Nephron progenitor cell (in vitro differentiated cells): ENCODE data around the gene VWA2.
A peak's percentile ranks its signal among the peaks of the same experiment; 100 is the strongest.

Experiments
- DNase-seq: peaks from one replicate; pipeline ENCODE4 v3.0.0; 2021
- H3K27ac Mint-ChIP-seq: 2 replicates; pipeline ENCODE4 v1.8.0; 2021; ENCODE audit warnings: mild to moderate bottlenecking, moderate library complexity, mixed read lengths
- H3K27me3 Mint-ChIP-seq: 2 replicates; pipeline ENCODE4 v1.8.0; 2021; ENCODE audit warnings: mild to moderate bottlenecking, low read depth, mixed read lengths; ENCODE audit not compliant: poor library complexity
- H3K36me3 Mint-ChIP-seq: 2 replicates; pipeline ENCODE4 v1.8.0; 2021; ENCODE audit warnings: low read depth, mixed read lengths
- H3K4me1 Mint-ChIP-seq: 2 replicates; pipeline ENCODE4 v1.8.0; 2021; ENCODE audit warnings: mixed read lengths
- H3K4me3 Mint-ChIP-seq: 2 replicates; pipeline ENCODE4 v1.8.0; 2021; ENCODE audit warnings: mild to moderate bottlenecking, moderate library complexity, mixed read lengths
- H3K9me3 Mint-ChIP-seq: 2 replicates; pipeline ENCODE4 v1.8.0; 2021; ENCODE audit warnings: mild to moderate bottlenecking, moderate library complexity, mixed read lengths
- CTCF ChIP-seq: fragments of 200-600 bp; sonication (generic); IDR thresholded peaks from 2 replicates; pipeline ENCODE4 v1.5.0; 2021; ENCODE audit warnings: antibody characterized with exemption

The VWA2 gene

DNA sequence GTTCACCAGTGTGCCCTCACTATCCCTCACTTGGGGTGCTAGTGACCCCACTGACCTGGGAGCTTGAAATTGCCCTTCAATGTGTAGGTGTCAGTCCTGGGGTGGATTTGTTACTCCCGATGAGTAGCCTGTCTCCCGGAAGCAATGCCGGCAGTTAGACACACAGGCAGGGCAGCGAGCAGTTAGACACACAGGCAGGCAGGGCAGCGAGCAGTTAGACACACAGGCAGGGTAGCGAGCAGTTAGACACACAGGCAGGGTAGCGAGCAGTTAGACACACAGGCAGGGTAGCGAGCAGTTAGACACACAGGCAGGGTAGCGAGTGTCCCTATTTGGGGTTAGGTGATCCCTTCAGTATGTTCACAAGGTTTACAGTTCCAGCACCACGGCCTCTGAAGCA, 44.0 kb downstream of the VWA2 start:
- no peak for TF ChIP-seq CTCF
- Mint-ChIP-seq H3K36me3 (no peaks in the 10 kb centered on the region), H3K4me3 (no peak overlapping the region)

GRCh38 chr10:114283535-114284234, 44.6 kb downstream of the VWA2 start:
- no peak for TF ChIP-seq CTCF
- Mint-ChIP-seq H3K27ac (no peak overlapping the region), H3K36me3 (no peaks in the 10 kb centered on the region), H3K9me3 (no peaks in the 10 kb centered on the region), H3K4me3 (no peak overlapping the region), H3K4me1 (no peaks in the 10 kb centered on the region), H3K27me3 (no peaks in the 10 kb centered on the region)
- DNase-seq, result no peak

More for the DNA sequence above, 44.0 kb downstream of the VWA2 start:
- Mint-ChIP-seq H3K9me3 (no peaks in the 10 kb centered on the region), H3K27ac (no peak overlapping the region), H3K27me3 (no peaks in the 10 kb centered on the region), H3K4me1 (no peaks in the 10 kb centered on the region)
- no peak for DNase-seq

- peak overlapping the region; percentile 36 for H3K27ac Mint-ChIP-seq
- H3K9me3 Mint-ChIP-seq, result no peaks in the 10 kb centered on the region
- DNase-seq, result no peak
- no peak overlapping the region for H3K4me3 Mint-ChIP-seq
- TF ChIP-seq CTCF, result no peak
- no peaks in the 10 kb centered on the region for H3K4me1 Mint-ChIP-seq
- peaks cover 1% of the 10 kb centered on the region for H3K36me3 Mint-ChIP-seq
- no peaks in the 10 kb centered on the region for H3K27me3 Mint-ChIP-seq
Observed at GRCh38 chr10:114284346-114285071, 45.5 kb downstream of the VWA2 start.

GRCh38 chr10:114285961-114286441, 46.9 kb downstream of the VWA2 start:
- Mint-ChIP-seq H3K27me3 (no peaks in the 10 kb centered on the region), H3K36me3 (peaks cover 14% of the 10 kb centered on the region), H3K4me1 (no peaks in the 10 kb centered on the region), H3K27ac (peak overlapping the region; percentile 25), H3K9me3 (no peaks in the 10 kb centered on the region), H3K4me3 (no peak overlapping the region)
- TF ChIP-seq CTCF, result no peak
- DNase-seq, result no peak

- Mint-ChIP-seq H3K27ac (no peak overlapping the region), H3K4me3 (no peak overlapping the region), H3K27me3 (no peaks in the 10 kb centered on the region), H3K9me3 (no peaks in the 10 kb centered on the region), H3K36me3 (peaks cover 23% of the 10 kb centered on the region), H3K4me1 (no peaks in the 10 kb centered on the region)
- no peak for DNase-seq
- no peak for TF ChIP-seq CTCF
Observed at GRCh38 chr10:114286921-114287320, 47.9 kb downstream of the VWA2 start.
